GM19023 (cell line): Measurements from ENCODE around the gene CAPN11.
"Not testable (repeated sequence)": the region's sequence is repeated elsewhere in the genome, so short reads cannot be mapped to it uniquely, and the experiment has no call there.

Experiments used
- ATAC-seq: cut with Tn5 transposase; IDR thresholded peaks from one replicate; pipeline ENCODE4 v1.9.1; 2021; ENCODE audit warnings: mild to moderate bottlenecking, moderate library complexity; ENCODE audit not compliant: unreplicated experiment

CAPN11 gene

DNA sequence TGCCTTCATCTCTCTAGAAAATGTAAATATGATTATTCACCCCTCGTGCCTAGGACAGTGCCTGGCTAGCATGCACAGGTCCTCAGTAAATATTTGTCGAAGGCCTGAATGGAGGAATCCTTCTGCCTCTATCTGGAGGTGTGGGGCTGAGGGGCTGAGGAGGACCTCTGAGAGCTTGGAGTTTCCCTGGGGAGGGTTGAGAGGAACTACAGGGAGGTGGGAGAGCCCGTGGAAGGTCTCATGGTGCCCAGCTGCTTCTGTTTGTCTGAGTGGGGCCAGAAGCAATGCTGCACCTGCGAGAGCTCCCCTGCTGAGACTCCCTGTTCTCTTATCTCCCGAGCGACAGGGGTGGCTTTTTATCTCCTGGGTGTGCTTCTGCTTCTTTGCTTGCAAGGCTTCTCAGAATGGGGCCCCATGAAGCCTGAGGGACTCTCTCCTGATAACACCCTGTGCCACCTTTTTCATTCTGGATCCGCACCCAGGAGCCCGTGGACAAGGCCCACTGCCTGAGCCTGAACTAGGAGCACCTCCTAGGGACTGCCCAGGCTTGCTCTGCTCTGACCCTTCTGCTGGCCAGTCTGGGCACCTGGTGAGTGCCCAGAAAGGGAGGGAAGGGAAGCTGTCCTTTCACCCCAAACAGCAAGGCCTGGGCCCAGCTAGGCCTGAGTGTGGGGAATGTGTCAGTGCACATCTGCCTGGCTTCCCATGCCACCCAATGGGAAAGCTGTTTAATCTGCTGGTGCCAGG lies 67.1 kb downstream of the CAPN11 start:
- no peak for ATAC-seq

DNA sequence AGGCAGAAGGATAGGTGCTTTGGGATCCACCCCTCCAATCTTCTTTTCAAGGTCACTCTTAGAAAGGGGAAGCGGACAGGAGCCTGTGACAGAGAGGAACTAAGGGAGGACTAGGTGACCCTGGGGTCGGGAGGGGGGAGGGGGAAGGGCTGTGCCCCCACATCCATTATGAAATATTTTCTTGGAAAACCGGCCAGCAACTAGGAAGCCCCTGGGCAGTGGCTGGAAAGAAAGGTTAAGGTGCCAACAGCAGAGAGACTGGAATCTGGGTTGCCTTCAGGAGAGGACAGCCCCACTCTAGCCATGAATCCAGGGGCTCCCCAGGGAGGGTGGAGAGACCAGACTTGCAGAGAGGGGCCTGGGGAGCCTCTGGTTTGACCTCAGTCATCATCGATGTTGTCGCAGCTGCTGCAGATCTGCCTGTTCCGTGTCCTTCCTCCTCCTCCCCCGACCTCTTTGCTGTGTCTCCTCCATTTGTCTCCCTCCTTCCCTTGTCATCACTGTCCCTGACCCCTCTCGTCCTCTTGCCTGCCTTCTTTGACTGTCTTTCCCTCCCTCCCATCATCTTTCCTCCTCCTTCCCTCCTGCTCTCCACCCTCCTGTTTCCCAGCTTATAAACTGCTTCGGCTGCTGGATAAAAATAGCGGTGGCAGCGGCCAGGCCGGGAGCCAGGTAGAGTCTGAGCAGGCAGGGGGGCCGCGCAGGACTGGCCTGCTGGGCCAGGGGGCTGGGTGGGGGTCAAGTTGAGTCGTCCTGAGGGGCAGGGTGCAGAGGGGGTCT lies 67.9 kb downstream of the CAPN11 start:
- ATAC-seq, result no peak

DNA sequence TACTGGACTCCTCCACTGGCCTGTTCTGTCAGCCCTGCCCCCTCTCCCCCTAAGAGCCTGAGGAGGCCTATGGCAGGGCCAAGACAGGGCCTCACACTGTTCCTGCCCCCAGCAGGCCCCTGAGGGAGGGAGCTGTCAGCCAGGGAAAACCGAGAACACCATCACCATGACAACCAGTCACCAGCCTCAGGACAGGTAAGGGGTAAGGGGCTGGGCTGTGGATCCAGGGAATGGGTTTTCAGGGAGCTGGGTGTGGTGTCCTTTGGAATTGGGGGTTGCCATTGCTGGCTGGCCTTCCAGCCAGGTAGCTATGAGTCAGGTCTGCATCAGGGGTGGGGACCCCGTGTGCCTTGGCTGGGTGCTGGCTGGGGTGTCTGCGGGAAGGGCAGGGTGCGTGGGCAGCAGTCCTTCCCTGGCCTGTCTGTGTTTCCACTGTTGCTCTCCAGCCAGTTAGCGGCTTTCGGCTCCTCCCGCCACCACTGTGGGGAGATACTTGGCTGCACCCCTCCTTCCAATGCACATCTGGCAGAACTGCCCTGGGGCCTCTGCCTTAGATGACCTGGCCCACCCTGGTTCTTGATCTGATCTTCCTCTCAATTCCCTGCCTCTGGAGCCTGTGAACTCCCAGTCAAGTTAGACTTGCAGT lies 68.7 kb downstream of the CAPN11 start:
- no peak for ATAC-seq

DNA sequence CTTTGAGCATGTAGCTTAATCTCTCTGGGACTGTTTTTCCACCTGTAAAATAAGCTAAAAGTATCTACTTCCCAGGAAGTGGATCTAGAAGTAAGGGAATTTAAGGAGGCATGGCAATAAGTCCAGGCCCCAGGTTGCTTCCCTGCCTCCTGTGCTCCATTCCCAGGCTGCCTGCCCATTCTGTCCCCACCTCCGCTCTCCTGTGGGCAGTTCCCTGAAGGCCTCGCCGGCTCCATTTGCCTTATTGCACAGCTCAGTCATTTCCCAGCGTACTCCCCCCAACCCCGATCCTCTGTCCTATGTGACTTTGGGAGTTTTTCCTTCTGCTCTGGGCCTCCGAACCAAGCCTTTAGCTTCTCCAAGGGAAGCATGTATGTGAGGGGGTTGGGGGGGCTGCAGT lies 69.4 kb downstream of the CAPN11 start:
- ATAC-seq, result no peak

DNA sequence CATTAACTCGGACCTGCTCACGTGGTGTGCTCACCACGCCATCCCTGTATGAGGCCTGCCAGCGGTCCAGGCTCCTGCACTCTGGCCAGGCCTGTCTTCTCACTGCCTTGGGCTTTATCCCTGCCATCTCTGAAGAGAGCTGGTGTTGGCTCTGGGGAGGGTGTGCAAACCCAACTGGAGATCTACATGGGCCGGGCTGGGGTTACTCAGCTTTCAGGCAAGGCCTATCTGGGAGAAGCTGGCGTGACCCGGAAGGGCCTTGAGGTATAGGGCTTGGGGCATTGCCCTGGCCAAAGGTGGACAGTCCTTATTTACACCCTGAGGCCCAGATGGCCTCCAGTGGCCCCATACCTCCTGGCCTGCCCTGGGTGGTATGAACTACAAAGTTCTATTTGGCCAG lies 69.8 kb downstream of the CAPN11 start:
- no peak for ATAC-seq

DNA sequence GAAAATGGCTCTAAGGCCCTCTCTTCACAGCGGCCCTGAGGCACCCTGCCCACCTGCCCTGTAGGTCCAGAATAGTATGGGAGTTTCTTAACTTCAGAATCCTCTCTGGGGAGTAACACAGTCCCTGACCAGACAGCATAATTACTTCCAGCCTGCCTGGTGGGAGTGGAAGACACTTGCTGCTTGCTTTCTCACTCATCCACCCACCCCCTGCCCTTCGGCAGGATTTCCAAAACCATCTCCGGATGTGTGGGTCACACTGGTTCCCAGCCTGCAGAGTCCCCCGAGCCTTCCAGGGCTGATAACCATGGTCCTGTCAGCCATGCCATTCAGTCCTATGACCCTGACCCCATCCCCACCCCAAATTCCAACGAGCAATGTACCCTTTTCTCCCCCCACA lies 70.2 kb downstream of the CAPN11 start:
- ATAC-seq, result no peak

DNA sequence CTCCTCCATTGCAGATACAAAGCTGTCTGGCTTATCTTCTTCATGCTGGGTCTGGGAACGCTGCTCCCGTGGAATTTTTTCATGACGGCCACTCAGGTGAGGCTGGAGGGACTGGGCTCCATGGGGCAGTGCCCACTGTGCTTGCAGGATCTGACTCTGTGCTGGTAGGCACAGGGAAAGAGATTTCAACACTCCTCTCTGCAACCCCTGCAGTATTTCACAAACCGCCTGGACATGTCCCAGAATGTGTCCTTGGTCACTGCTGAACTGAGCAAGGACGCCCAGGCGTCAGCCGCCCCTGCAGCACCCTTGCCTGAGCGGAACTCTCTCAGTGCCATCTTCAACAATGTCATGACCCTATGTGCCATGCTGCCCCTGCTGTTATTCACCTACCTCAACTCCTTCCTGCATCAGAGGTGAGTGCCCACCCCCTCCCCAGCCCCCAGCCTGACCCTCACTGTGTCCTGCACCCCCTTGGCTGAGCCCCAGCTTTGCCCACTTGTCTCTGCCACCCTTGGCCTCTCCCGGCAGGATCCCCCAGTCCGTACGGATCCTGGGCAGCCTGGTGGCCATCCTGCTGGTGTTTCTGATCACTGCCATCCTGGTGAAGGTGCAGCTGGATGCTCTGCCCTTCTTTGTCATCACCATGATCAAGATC lies 70.9 kb downstream of the CAPN11 start:
- no peak for ATAC-seq

DNA sequence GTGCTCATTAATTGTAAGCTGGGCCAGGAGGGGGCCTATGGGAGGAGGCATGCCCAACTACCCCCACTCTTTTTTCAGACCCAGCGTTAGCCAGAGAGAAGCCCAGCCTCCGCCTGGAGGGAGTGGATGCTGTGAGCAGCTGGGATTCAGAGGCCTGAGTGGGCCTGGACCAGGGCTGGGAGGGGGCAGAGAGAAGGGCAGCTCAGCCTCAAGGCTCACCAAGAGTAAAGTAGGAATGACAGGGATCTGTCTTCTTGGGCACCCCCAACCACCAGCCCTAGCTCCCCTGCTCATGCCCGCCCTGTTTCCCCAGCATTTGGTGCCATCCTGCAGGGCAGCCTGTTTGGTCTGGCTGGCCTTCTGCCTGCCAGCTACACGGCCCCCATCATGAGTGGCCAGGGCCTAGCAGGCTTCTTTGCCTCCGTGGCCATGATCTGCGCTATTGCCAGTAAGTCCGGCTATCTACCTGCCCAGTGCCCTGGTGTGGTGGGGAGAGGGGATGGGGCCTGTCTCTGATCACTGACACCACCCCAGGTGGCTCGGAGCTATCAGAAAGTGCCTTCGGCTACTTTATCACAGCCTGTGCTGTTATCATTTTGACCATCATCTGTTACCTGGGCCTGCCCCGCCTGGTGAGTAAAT lies 71.5 kb downstream of the CAPN11 start:
- ATAC-seq, result no peak

DNA sequence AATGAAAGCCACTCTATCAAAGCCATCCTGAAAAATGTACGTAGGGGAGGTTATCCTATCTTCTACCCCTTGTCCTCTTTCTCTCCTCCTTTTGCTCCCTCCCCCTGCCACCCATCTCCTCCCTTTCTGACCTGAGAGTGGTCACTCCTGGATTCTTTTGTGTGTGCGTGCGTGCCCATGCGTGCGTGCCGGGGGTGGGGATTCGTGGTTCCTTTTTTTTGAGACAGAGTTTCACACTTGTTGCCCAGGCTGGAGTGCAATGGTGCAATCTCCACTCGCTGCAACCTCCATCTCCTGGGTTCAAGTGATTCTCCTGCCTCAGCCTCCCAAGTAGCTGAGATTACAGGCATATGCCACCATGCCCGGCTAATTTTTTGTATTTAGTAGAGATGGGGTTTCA lies 72.8 kb downstream of the CAPN11 start:
- ATAC-seq, result not testable (repeated sequence)

DNA sequence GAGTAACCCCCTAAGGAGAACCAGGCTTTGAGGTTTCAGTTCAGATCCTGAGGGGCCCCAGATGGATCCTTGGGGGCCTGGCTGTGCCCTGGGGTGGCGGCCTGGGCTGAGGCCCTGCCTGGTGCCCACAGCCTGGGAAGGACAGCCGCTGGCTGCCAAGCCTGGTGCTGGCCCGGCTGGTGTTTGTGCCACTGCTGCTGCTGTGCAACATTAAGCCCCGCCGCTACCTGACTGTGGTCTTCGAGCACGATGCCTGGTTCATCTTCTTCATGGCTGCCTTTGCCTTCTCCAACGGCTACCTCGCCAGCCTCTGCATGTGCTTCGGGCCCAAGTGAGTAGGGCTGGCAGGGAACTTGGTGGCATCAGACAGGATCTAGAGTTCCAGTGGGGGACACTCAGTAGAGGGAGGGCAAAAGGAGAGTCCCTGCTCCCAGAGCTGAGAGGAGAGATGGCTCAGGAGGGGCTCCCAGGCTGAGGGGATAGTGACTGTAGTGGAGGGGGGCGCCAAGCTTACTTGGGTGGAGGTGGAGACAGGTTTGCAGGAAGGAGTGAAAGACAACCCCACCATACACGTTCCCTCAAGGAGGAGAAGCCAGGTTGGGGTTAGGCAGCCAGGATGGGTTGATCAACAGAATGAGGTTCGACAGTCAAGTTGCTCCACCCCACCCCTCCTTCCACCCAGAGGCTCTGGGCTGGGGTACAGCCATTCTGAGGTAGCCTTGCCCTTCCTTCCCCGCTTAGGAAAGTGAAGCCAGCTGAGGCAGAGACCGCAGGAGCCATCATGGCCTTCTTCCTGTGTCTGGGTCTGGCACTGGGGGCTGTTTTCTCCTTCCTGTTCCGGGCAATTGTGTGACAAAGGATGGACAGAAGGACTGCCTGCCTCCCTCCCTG lies 74.3 kb downstream of the CAPN11 start:
- ATAC-seq, result no peak

DNA sequence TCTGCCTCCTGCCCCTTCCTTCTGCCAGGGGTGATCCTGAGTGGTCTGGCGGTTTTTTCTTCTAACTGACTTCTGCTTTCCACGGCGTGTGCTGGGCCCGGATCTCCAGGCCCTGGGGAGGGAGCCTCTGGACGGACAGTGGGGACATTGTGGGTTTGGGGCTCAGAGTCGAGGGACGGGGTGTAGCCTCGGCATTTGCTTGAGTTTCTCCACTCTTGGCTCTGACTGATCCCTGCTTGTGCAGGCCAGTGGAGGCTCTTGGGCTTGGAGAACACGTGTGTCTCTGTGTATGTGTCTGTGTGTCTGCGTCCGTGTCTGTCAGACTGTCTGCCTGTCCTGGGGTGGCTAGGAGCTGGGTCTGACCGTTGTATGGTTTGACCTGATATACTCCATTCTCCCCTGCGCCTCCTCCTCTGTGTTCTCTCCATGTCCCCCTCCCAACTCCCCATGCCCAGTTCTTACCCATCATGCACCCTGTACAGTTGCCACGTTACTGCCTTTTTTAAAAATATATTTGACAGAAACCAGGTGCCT lies 75.0 kb downstream of the CAPN11 start:
- no peak for ATAC-seq
